GM23248 (cell line): ENCODE measurements around the gene DDRGK1. TPM values are rescaled to one million over a fixed set of nuclear protein-coding genes. Genes with fewer than 3 reads are reported as not detected.

ENCODE experiments used
- DNase-seq: peaks from one replicate; pipeline ENCODE4 v3.0.0-alpha.2; 2015
- H2AFZ ChIP-seq: fragments of 200-600 bp; sonication (generic); 2 replicates; pipeline ENCODE4 v1.6.1; 2016; ENCODE audit warnings: antibody characterized with exemption
- H3F3A ChIP-seq: fragments of 200-600 bp; sonication (generic); 2 replicates; pipeline ENCODE4 v1.6.1; 2016; ENCODE audit warnings: mild to moderate bottlenecking, antibody characterized with exemption, mixed run types; ENCODE audit not compliant: insufficient read depth
- H3K27ac ChIP-seq: fragments of 200-600 bp; sonication (generic); 2 replicates; pipeline ENCODE4 v1.5.1; 2016; ENCODE audit warnings: mild to moderate bottlenecking
- H3K27me3 ChIP-seq: fragments of 200-600 bp; sonication (generic); replicated peaks from 2 replicates; pipeline ENCODE4 v1.6.1; 2016; ENCODE audit warnings: mild to moderate bottlenecking; ENCODE audit not compliant: insufficient read depth
- H3K36me3 ChIP-seq: fragments of 200-600 bp; sonication (generic); 2 replicates; pipeline ENCODE4 v1.6.1; 2016; ENCODE audit warnings: low read depth, mild to moderate bottlenecking
- H3K4me1 ChIP-seq: fragments of 200-600 bp; sonication (generic); 2 replicates; pipeline ENCODE4 v1.6.1; 2016; ENCODE audit warnings: mild to moderate bottlenecking; ENCODE audit not compliant: insufficient read depth
- H3K4me2 ChIP-seq: fragments of 200-600 bp; sonication (generic); one replicate; pipeline ENCODE4 v1.6.1; 2016; ENCODE audit warnings: mild to moderate bottlenecking; ENCODE audit not compliant: unreplicated experiment
- H3K4me3 ChIP-seq: fragments of 200-600 bp; sonication (generic); 2 replicates; pipeline ENCODE4 v1.5.1; 2016; ENCODE audit warnings: mild to moderate bottlenecking
- H3K79me2 ChIP-seq: fragments of 200-600 bp; sonication (generic); 2 replicates; pipeline ENCODE4 v1.6.1; 2016; ENCODE audit warnings: mild to moderate bottlenecking; ENCODE audit not compliant: insufficient read depth
- H3K9ac ChIP-seq: fragments of 200-600 bp; sonication (generic); 2 replicates; pipeline ENCODE4 v1.6.1; 2016; ENCODE audit warnings: mild to moderate bottlenecking
- H3K9me2 ChIP-seq: fragments of 200-600 bp; sonication (generic); 2 replicates; pipeline ENCODE4 v1.6.1; 2016; ENCODE audit warnings: mixed run types, mild to moderate bottlenecking, moderate library complexity; ENCODE audit not compliant: insufficient read depth
- H3K9me3 ChIP-seq: fragments of 200-600 bp; sonication (generic); one replicate; pipeline ENCODE4 v1.6.1; 2017; ENCODE audit warnings: low read depth
- H4K20me1 ChIP-seq: fragments of 200-600 bp; sonication (generic); 2 replicates; pipeline ENCODE4 v1.6.0; 2016; ENCODE audit not compliant: insufficient read depth
- EZH2 ChIP-seq: fragments of 200-600 bp; sonication (generic); IDR thresholded peaks from 2 replicates; pipeline ENCODE4 v1.6.1; 2018; ENCODE audit warnings: antibody characterized with exemption, mild to moderate bottlenecking; ENCODE audit not compliant: insufficient read depth, poor library complexity, severe bottlenecking
- EZH2phosphoT487 ChIP-seq: fragments of 200-600 bp; sonication (generic); IDR thresholded peaks from 2 replicates; pipeline ENCODE4 v1.6.1; 2018; ENCODE audit warnings: antibody characterized with exemption, moderate library complexity, mild to moderate bottlenecking, low read depth; ENCODE audit not compliant: insufficient read depth
- WGBS, 2 experiments: methylation state at CpG; one replicate each; pipeline ENCODE4 v1.1.6; 2015 to 2017; ENCODE audit warnings: low lambda C conversion rate in 2 of 2, low coverage in 1 of 2; ENCODE audit errors: missing lambda C conversion rate in 2 of 2; 5-methylcytosine and 5-hydroxymethylcytosine counted together
- in situ Hi-C: fragments of 300-500 bp; cut with MboI; formaldehyde crosslinking; loops from 2 replicates; pipeline ENCODE4 v1.15.0; 2020
- polyA plus RNA-seq: library from polyadenylated mRNA; unstranded; fragments of >200 nt; fragmentation: Nextera tagmentation; extraction: Ambion mirVana; gene quantifications from 2 replicates; pipeline ENCODE4 v1.2.1, GENCODE V29; 2016
- total RNA-seq: library from RNA; depleted of rRNA; stranded (reverse); fragments of >200 nt; shearing (Covaris generic); gene quantifications from 2 replicates; pipeline ENCODE4 v1.2.3, GENCODE V29; 2014

DDRGK1 gene
- total and polyA plus RNA-seq, 2 experiments from 2014 or later, result 50.8 to 55.9 TPM

DNA sequence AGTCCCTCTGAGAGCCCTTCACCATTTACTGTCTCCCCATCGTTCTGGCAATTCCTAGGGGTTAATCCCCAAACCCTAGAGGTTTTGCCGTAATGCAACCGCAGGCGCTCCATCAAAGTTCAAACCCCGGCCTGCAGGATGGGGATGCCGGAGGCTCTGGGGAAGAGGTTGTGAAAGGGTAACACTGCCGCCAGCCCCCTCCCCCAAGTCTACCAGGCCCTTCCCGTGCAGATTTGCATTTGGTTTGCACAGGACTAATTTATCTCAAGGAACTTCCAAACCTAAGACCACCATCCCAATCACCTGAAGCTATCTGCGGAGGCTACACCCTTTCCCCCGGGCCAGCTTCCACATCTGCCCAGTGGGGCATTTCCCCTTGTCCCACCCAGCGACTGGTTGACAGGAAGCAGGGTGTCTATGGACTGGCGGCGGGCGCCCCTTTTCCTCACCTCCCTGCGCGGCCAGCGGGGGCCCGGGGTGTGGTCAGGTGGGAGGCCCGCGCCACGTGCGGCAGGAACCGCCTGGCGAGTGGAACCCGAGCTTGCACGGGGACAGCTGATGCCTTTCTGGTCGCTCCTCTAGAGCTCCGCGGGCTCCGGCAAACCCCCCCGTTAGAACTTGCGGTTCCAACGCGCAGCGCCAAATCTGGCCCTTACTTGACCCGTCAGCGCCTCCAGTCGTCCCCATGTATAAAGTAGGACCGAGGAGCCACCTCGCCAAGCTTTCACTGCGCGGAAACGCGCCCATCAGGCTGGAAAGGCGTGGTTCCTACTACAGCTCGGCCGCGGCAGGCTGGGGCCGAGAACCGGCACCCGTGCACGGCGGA lies 43.9 kb upstream of the DDRGK1 start:
- Histone ChIP-seq H3K9ac (0 out of 2 replicates have a peak overlapping the region, but pooled peaks have one; percentile 6), H3K9me2 (no peaks in the 10 kb centered on the region), H3K4me3 (peak overlapping the region; percentile 61), H3K27ac (no peak overlapping the region), H3K9me3 (no peaks in the 10 kb centered on the region), H3K36me3 (peaks cover 14% of the 10 kb centered on the region; the same call in 1 of the 2 replicates), H3K4me2 (peak overlapping the region; percentile 80), H3K79me2 (no peaks in the 10 kb centered on the region), H4K20me1 (no peaks in the 10 kb centered on the region), H3F3A (peaks cover 4% of the 10 kb centered on the region; the same call in 1 of the 2 replicates), H3K4me1 (peaks cover 9% of the 10 kb centered on the region; the same call in 1 of the 2 replicates), H2AFZ (peak overlapping the region; percentile 72), H3K27me3 (no peaks in the 10 kb centered on the region)
- no peak for TF ChIP-seq EZH2phosphoT487
- TF ChIP-seq EZH2, result no peak
- in situ Hi-C loops, result no loop called here
- WGBS, 2 experiments, result 9 to 10% methylated on average over 49 to 53 of the region's 53 CpGs
- peak; percentile 68 for DNase-seq

DNA sequence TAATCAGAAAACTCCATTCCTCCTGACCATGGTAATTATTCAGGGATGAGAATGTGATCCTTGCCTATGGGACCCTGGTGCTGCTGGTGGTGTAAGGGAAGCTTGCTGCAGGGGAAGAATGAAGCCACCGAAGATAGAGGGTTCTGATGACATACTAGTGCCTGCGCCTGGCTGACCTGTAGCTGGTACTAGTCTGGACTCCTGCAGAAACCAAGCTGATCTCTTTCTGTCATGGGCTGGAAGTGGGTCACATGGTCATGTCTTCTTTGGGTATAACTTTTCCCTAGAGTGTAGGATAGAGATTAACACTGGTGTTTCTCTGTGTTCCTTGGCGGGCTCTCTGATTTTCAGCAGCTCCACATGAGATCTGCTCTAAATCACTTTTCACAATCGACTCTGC lies 43.2 kb upstream of the DDRGK1 start:
- H3K27ac ChIP-seq, result no peak overlapping the region
- H3K4me3 ChIP-seq, result no peak overlapping the region
- no peak overlapping the region for H3K9ac ChIP-seq
- no peaks in the 10 kb centered on the region for H3K27me3 ChIP-seq
- H3K4me1 ChIP-seq, result peaks cover 9% of the 10 kb centered on the region; the same call in 1 of the 2 replicates
- WGBS, 2 experiments, result 19 to 27% methylated on average over 4 of the region's 4 CpGs
- H2AFZ ChIP-seq, result no peak overlapping the region
- DNase-seq, result peak; percentile 18
- H3K9me2 ChIP-seq, result no peaks in the 10 kb centered on the region
- peaks cover 4% of the 10 kb centered on the region; the same call in 1 of the 2 replicates for H3F3A ChIP-seq
- H3K4me2 ChIP-seq, result no peak overlapping the region
- no peaks in the 10 kb centered on the region for H3K79me2 ChIP-seq
- H3K9me3 ChIP-seq, result no peaks in the 10 kb centered on the region
- no peaks in the 10 kb centered on the region for H4K20me1 ChIP-seq
- peaks cover 14% of the 10 kb centered on the region; the same call in 1 of the 2 replicates for H3K36me3 ChIP-seq
- in situ Hi-C loops, result no loop called here
- TF ChIP-seq EZH2, result no peak
- no peak for TF ChIP-seq EZH2phosphoT487

- Histone ChIP-seq H4K20me1 (no peaks in the 10 kb centered on the region), H3K36me3 (peaks cover 8% of the 10 kb centered on the region; the same call in 1 of the 2 replicates), H3K27me3 (no peaks in the 10 kb centered on the region), H3K27ac (no peak overlapping the region), H3F3A (peaks cover 4% of the 10 kb centered on the region; the same call in 1 of the 2 replicates), H3K4me1 (peaks cover 9% of the 10 kb centered on the region; the same call in 1 of the 2 replicates), H3K9me3 (no peaks in the 10 kb centered on the region), H3K79me2 (no peaks in the 10 kb centered on the region), H3K9ac (no peak overlapping the region), H3K4me2 (no peak overlapping the region), H3K9me2 (no peaks in the 10 kb centered on the region), H2AFZ (no peak overlapping the region), H3K4me3 (no peak overlapping the region)
- in situ Hi-C loops, result no loop called here
- TF ChIP-seq EZH2phosphoT487 (no peak), EZH2 (no peak)
- WGBS, 2 experiments, result 100% methylated on average over 1 of the region's 1 CpG
- DNase-seq, result no peak
These were observed 42.2 kb upstream of the DDRGK1 start for GRCh38 chr20:3246682-3247081.

DNA sequence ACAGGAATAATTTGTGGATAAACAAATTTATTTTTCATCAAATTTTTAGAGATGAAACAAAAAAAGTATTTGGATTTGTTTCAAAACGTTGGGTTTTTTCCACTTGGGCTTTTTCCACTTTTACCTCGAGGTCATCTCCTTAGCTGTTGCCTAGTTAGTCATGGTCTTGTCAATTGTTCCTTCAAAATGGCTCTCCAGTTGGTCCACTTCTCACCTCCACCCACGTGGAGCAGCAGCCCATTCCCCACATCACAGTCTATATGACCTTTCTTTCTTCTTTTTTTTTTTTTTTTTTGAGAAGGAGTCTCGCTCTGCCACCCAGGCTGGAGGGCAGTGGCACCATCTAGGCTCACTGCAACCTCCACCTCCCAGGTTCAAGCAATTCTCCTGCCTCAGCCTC lies 41.2 kb upstream of the DDRGK1 start:
- WGBS, 2 experiments, result 79 to 83% methylated on average over 3 to 4 of the region's 4 CpGs
- Histone ChIP-seq H3K4me2 (no peak overlapping the region), H3F3A (peaks cover 4% of the 10 kb centered on the region; the same call in 1 of the 2 replicates), H3K4me1 (peaks cover 9% of the 10 kb centered on the region; the same call in 1 of the 2 replicates), H4K20me1 (no peaks in the 10 kb centered on the region), H3K9me2 (no peaks in the 10 kb centered on the region), H3K27me3 (no peaks in the 10 kb centered on the region), H3K4me3 (no peak overlapping the region), H2AFZ (no peak overlapping the region), H3K27ac (no peak overlapping the region), H3K79me2 (no peaks in the 10 kb centered on the region), H3K9me3 (no peaks in the 10 kb centered on the region), H3K36me3 (peaks cover 1% of the 10 kb centered on the region; the same call in 1 of the 2 replicates), H3K9ac (no peak overlapping the region)
- in situ Hi-C loops, result no loop called here
- no peak for TF ChIP-seq EZH2phosphoT487
- no peak for TF ChIP-seq EZH2
- no peak for DNase-seq
